SK-N-SH (cell line): ENCODE results near the gene CTBP2. TPM values are rescaled to one million over a fixed set of nuclear protein-coding genes. Genes with fewer than 3 reads are reported as not detected.

Experiments
- CTCF ChIA-PET: fragments of 300-600, 350-600 bp; formaldehyde crosslinking; extraction: SDS; loops from one replicate; lab custom pipeline; 2021; lab: Yijun Ruan, JAX
- POLR2A ChIA-PET: fragments of 350-600 bp; sonication (Branson Sonifier 250); formaldehyde crosslinking; extraction: SDS; loops from one replicate; lab custom pipeline; 2020; ENCODE audit warnings: antibody characterized with exemption, inconsistent platforms; lab: Yijun Ruan, JAX
- DNase-seq: peaks from one replicate; pipeline ENCODE4 v3.0.0; 2012
- H2AFZ ChIP-seq: fragments of 200-600 bp; sonication (generic); 2 replicates; pipeline ENCODE4 v1.8.1; 2016; ENCODE audit warnings: antibody characterized with exemption, mild to moderate bottlenecking, low read depth
- H3F3A ChIP-seq: fragments of 200-600 bp; sonication (generic); replicated peaks from 2 replicates; pipeline ENCODE3; 2016; ENCODE audit warnings: antibody characterized with exemption, mild to moderate bottlenecking; ENCODE audit not compliant: insufficient read depth
- H3K27ac ChIP-seq, 2 experiments: fragments of 200-500 bp in 1 of 2; fragments of 200-600 bp in 1 of 2; sonication (Bioruptor generic) in 1 of 2; sonication (generic), shearing (Covaris generic) in 1 of 2; 2 replicates each; pipeline versions ENCODE4 v1.5.1 to v1.6.1; 2014 to 2016; ENCODE audit warnings: low read depth in 2 of 2, inconsistent platforms in 1 of 2, low read length in 1 of 2, mild to moderate bottlenecking in 1 of 2, mixed read lengths in 1 of 2
- H3K27me3 ChIP-seq: fragments of 200-600 bp; sonication (generic), shearing (Covaris generic); 2 replicates; pipeline ENCODE4 v1.6.1; 2016; ENCODE audit warnings: mixed run types; ENCODE audit not compliant: insufficient read depth
- H3K36me3 ChIP-seq, 2 experiments: fragments of 200-500 bp in 1 of 2; fragments of 200-600 bp in 1 of 2; sonication (Bioruptor generic) in 1 of 2; sonication (generic) in 1 of 2; replicated peaks in 1 of 2; 2 replicates each; pipeline versions ENCODE3 to v1.5.1; 2014 to 2016; ENCODE audit warnings: low read length in 1 of 2, mild to moderate bottlenecking in 1 of 2; ENCODE audit not compliant: insufficient read depth in 2 of 2, control insufficient read depth in 1 of 2
- H3K4me1 ChIP-seq, 2 experiments: fragments of 200-500 bp in 1 of 2; fragments of 200-600 bp in 1 of 2; sonication (Bioruptor generic) in 1 of 2; sonication (generic), shearing (Covaris generic) in 1 of 2; 2 replicates each; pipeline versions ENCODE4 v1.5.1 to v1.6.1; 2014 to 2016; ENCODE audit warnings: low read depth in 1 of 2, low read length in 1 of 2, mixed run types in 1 of 2; ENCODE audit not compliant: insufficient read depth in 2 of 2, control insufficient read depth in 1 of 2
- H3K4me2 ChIP-seq: fragments of 200-600 bp; sonication (generic), shearing (Covaris generic); 2 replicates; pipeline ENCODE4 v1.6.1; 2017; ENCODE audit warnings: mixed run types
- H3K4me3 ChIP-seq, 2 experiments: fragments of 200-500 bp in 1 of 2; fragments of 200-600 bp in 1 of 2; sonication (Bioruptor generic) in 1 of 2; sonication (generic), shearing (Covaris generic) in 1 of 2; 2 replicates each; pipeline versions ENCODE4 v1.5.1 to v1.8.1; 2014 to 2016; ENCODE audit warnings: low read depth in 2 of 2, inconsistent platforms in 1 of 2, low read length in 1 of 2, mild to moderate bottlenecking in 1 of 2, mixed read lengths in 1 of 2, moderate library complexity in 1 of 2
- H3K79me2 ChIP-seq: fragments of 200-600 bp; sonication (generic); 2 replicates; pipeline ENCODE4 v1.8.1; 2017; ENCODE audit warnings: mild to moderate bottlenecking; ENCODE audit not compliant: insufficient read depth
- H3K9ac ChIP-seq: fragments of 200-600 bp; sonication (generic); 2 replicates; pipeline ENCODE4 v1.6.1; 2017; ENCODE audit warnings: mixed run types
- H3K9me2 ChIP-seq: fragments of 200-600 bp; sonication (generic); 2 replicates; pipeline ENCODE4 v1.6.1; 2017; ENCODE audit warnings: mixed run types
- H3K9me3 ChIP-seq: fragments of 200-600 bp; sonication (generic); 2 replicates; pipeline ENCODE4 v1.6.1; 2017; ENCODE audit warnings: mixed run types, mild to moderate bottlenecking, moderate library complexity
- H4K20me1 ChIP-seq: fragments of 200-600 bp; sonication (generic); 2 replicates; pipeline ENCODE4 v1.6.1; 2017; ENCODE audit warnings: mild to moderate bottlenecking, mixed run types; ENCODE audit not compliant: insufficient read depth
- CHD2 ChIP-seq: fragments of 150-350 bp; IDR thresholded peaks from 2 replicates; pipeline ENCODE4 v1.6.1; 2018; ENCODE audit warnings: low read length; ENCODE audit not compliant: partially characterized antibody
- CTCF ChIP-seq: fragments of 200-600 bp; sonication (generic); IDR thresholded peaks from 2 replicates; pipeline ENCODE4 v1.6.1; 2017; ENCODE audit warnings: antibody characterized with exemption, mild to moderate bottlenecking, moderate library complexity
- ELF1 ChIP-seq: IDR thresholded peaks from 2 replicates; pipeline ENCODE4 v1.4.0; 2012
- EP300 ChIP-seq, 2 experiments: IDR thresholded peaks; 2 replicates each; pipeline versions ENCODE4 v1.4.0 to v1.6.1; 2012; ENCODE audit warnings: borderline replicate concordance in 1 of 2, low read depth in 1 of 2, low read length in 1 of 2
- FOSL2 ChIP-seq: IDR thresholded peaks from 2 replicates; pipeline ENCODE4 v1.4.0; 2012; ENCODE audit warnings: low read depth, mild to moderate bottlenecking, moderate library complexity, borderline replicate concordance
- GATA2 ChIP-seq: sonication (generic); formaldehyde crosslinking; IDR thresholded peaks from 2 replicates; pipeline ENCODE4 v1.5.0; 2020; ENCODE audit warnings: mild to moderate bottlenecking, missing genetic modification reagents
- MAX ChIP-seq: IDR thresholded peaks from 2 replicates; pipeline ENCODE4 v1.4.0; 2012; ENCODE audit warnings: low read depth
- MEF2A ChIP-seq: IDR thresholded peaks from 2 replicates; pipeline ENCODE4 v1.4.0; 2012; ENCODE audit warnings: low read depth, borderline replicate concordance
- MXI1 ChIP-seq: IDR thresholded peaks from 2 replicates; pipeline ENCODE4 v1.6.1; 2012; ENCODE audit warnings: mild to moderate bottlenecking, low read depth, low read length, improper control_type of control experiment
- PBX3 ChIP-seq: IDR thresholded peaks from 2 replicates; pipeline ENCODE4; 2012
- POLR2AphosphoS5 ChIP-seq: IDR thresholded peaks from 2 replicates; pipeline ENCODE4 v1.6.1; 2012; ENCODE audit warnings: low read depth, low read length
- RAD21 ChIP-seq: IDR thresholded peaks from 2 replicates; pipeline ENCODE4 v1.6.1; 2012; ENCODE audit warnings: mild to moderate bottlenecking, low read length
- RCOR1 ChIP-seq: fragments of 150-350 bp; IDR thresholded peaks from 2 replicates; pipeline ENCODE4 v1.6.1; 2017; ENCODE audit warnings: antibody characterized with exemption, low read length
- RFX5 ChIP-seq: IDR thresholded peaks from 2 replicates; pipeline ENCODE4 v1.6.1; 2012; ENCODE audit warnings: mild to moderate bottlenecking, improper control_type of control experiment, low read length
- SMC3 ChIP-seq: IDR thresholded peaks from 2 replicates; pipeline ENCODE4 v1.6.1; 2012; ENCODE audit warnings: low read depth, low read length, improper control_type of control experiment
- USF1 ChIP-seq: IDR thresholded peaks from 2 replicates; pipeline ENCODE4 v1.4.0; 2012; ENCODE audit warnings: low read depth, borderline replicate concordance
- WGBS: methylation state at CpG from one replicate; pipeline ENCODE4 v1.1.6; 2017; ENCODE audit warnings: low lambda C conversion rate; 5-methylcytosine and 5-hydroxymethylcytosine counted together
- polyA plus RNA-seq, 3 experiments: library from polyadenylated mRNA; depleted of rRNA; stranded (reverse); fragments of >200 nt; gene quantifications; 2 replicates each; pipeline ENCODE4 v1.2.3, GENCODE V29; 2012
- TF ChIP-seq, protein P1 (sequence below): IDR thresholded peaks from 2 replicates; pipeline ENCODE4 v1.4.0; 2012; ENCODE audit warnings: low read depth, borderline replicate concordance
- TF ChIP-seq, protein P2 (sequence below): fragments of 150-350 bp; IDR thresholded peaks from 2 replicates; pipeline ENCODE4 v1.6.1; 2016; ENCODE audit warnings: mild to moderate bottlenecking, low read depth, low read length

The CTBP2 gene
- polyA plus RNA-seq, 1 of the 3 experiments (the other 2 are of a cell fraction) = 69.7 TPM

GRCh38 chr10:125158601-125159485, 1.5 kb downstream of the CTBP2 start:
- peak; percentile 81 for DNase-seq
- POLR2A ChIA-PET = no interaction called here
- peaks cover 37 to 40% of the 10 kb centered on the region in 2 experiments for H3K4me1 ChIP-seq
- peaks cover 4 to 5% of the 10 kb centered on the region in 2 experiments for H3K36me3 ChIP-seq
- peaks cover 57% of the 10 kb centered on the region for H3K79me2 ChIP-seq
- peaks cover 41% of the 10 kb centered on the region for H4K20me1 ChIP-seq
- no peak overlapping the region for H2AFZ ChIP-seq
- CTCF ChIA-PET = interaction anchor here (0.8 to 1.5 kb wide), 2 partner anchors 13 to 150 kb away, joined by 3 read pairs; no protein-coding TSS in a partner anchor
- H3F3A ChIP-seq = peaks cover 21% of the 10 kb centered on the region
- H3K9me3 ChIP-seq = no peaks in the 10 kb centered on the region
- no peaks in the 10 kb centered on the region for H3K27me3 ChIP-seq
- peak overlapping the region; percentile 82 for H3K9ac ChIP-seq
- H3K27ac ChIP-seq = peak overlapping the region; percentile 77 to 98
- peak overlapping the region; percentile 73 to 81 for H3K4me3 ChIP-seq
- no peaks in the 10 kb centered on the region for H3K9me2 ChIP-seq
- no peak for TF ChIP-seq ELF1
- peak; percentile 68 for TF ChIP-seq MXI1
- TF ChIP-seq MAX = peak; percentile 63
- peak; percentile 24; the same call in 1 of the 2 replicates for TF ChIP-seq RCOR1
- H3K4me2 ChIP-seq = peak overlapping the region; percentile 75
- WGBS = 0% methylated on average over 40 of the region's 115 CpGs

- no peak for DNase-seq
- Histone ChIP-seq H3K9ac (peak overlapping the region; percentile 66), H3K9me3 (no peaks in the 10 kb centered on the region), H3F3A (peaks cover 21% of the 10 kb centered on the region), H4K20me1 (peaks cover 47% of the 10 kb centered on the region), H3K4me1 (peaks cover 43 to 44% of the 10 kb centered on the region in 2 experiments), H2AFZ (no peak overlapping the region), H3K36me3 (peaks cover 4 to 5% of the 10 kb centered on the region in 2 experiments), H3K4me2 (peak overlapping the region; percentile 75), H3K27ac (peak overlapping the region; percentile 66 to 98), H3K27me3 (no peaks in the 10 kb centered on the region), H3K4me3 (peak overlapping the region; percentile 73 to 81), H3K79me2 (peaks cover 63% of the 10 kb centered on the region), H3K9me2 (no peaks in the 10 kb centered on the region)
- CTCF ChIA-PET = interaction anchor here (0.8 to 1.5 kb wide), 4 partner anchors 14 to 185 kb away, joined by 3 to 4 read pairs (median 3); no protein-coding TSS in a partner anchor
- TF ChIP-seq POLR2AphosphoS5 (no peak), RFX5 (no peak), GATA2 (CRISPR knock-in tag) (no peak), PBX3 (no peak), USF1 (no peak), CHD2 (no peak), RAD21 (no peak), MEF2A (no peak), FOSL2 (no peak), EP300 (IDR thresholded peaks at IDR 0.05; ENCODE audit: borderline replicate concordance in 1 of 2, low read depth in 1 of 2, low read length in 1 of 2) (no peak), SMC3 (no peak), CTCF (no peak)
- TF ChIP-seq, protein P1, sequence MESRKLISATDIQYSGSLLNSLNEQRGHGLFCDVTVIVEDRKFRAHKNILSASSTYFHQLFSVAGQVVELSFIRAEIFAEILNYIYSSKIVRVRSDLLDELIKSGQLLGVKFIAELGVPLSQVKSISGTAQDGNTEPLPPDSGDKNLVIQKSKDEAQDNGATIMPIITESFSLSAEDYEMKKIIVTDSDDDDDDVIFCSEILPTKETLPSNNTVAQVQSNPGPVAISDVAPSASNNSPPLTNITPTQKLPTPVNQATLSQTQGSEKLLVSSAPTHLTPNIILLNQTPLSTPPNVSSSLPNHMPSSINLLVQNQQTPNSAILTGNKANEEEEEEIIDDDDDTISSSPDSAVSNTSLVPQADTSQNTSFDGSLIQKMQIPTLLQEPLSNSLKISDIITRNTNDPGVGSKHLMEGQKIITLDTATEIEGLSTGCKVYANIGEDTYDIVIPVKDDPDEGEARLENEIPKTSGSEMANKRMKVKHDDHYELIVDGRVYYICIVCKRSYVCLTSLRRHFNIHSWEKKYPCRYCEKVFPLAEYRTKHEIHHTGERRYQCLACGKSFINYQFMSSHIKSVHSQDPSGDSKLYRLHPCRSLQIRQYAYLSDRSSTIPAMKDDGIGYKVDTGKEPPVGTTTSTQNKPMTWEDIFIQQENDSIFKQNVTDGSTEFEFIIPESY = no peak
- TF ChIP-seq, protein P2, sequence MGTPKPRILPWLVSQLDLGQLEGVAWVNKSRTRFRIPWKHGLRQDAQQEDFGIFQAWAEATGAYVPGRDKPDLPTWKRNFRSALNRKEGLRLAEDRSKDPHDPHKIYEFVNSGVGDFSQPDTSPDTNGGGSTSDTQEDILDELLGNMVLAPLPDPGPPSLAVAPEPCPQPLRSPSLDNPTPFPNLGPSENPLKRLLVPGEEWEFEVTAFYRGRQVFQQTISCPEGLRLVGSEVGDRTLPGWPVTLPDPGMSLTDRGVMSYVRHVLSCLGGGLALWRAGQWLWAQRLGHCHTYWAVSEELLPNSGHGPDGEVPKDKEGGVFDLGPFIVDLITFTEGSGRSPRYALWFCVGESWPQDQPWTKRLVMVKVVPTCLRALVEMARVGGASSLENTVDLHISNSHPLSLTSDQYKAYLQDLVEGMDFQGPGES = no peak
- POLR2A ChIA-PET = no interaction called here
- 16% methylated on average over 7 of the region's 7 CpGs for WGBS
Measured at GRCh38 chr10:125158275-125158600, 2.1 kb downstream of the CTBP2 start.
